T-helper 17 cell (primary cell): ENCODE results near the gene ZNF789. TPM values are rescaled to one million over a fixed set of nuclear protein-coding genes. Genes with fewer than 3 reads are reported as not detected.

ENCODE experiments used
- ATAC-seq: fragments of 150-1000 bp; cut with Tn5 transposase; 2 replicates; pipeline ENCODE4 v1.10.0; 2021; ENCODE audit warnings: mild to moderate bottlenecking, moderate library complexity
- DNase-seq, 3 donors: peaks; one replicate each; pipeline versions ENCODE4 v3.0.0 to v3.0.0-alpha.2; 2020 to 2021
- H3K9me3 ChIP-seq: one replicate; pipeline ENCODE4 v1.7.0; 2013; ENCODE audit warnings: low read length, mild to moderate bottlenecking; ENCODE audit not compliant: control insufficient read depth, poor library complexity, severe bottlenecking
- H3K27ac Mint-ChIP-seq: one replicate; pipeline ENCODE4 v1.8.0; 2022; ENCODE audit warnings: mild to moderate bottlenecking, moderate library complexity, mixed read lengths
- H3K27me3 Mint-ChIP-seq: one replicate; pipeline ENCODE4 v1.8.0; 2022; ENCODE audit warnings: mixed read lengths
- H3K36me3 Mint-ChIP-seq: one replicate; pipeline ENCODE4 v1.8.0; 2022; ENCODE audit warnings: low read depth, mixed read lengths
- H3K4me1 Mint-ChIP-seq: one replicate; pipeline ENCODE4 v1.8.0; 2022; ENCODE audit warnings: mild to moderate bottlenecking, mixed read lengths
- H3K4me3 Mint-ChIP-seq: one replicate; pipeline ENCODE4 v1.8.0; 2022; ENCODE audit warnings: mild to moderate bottlenecking, moderate library complexity, mixed read lengths
- total RNA-seq, 4 donors: library from RNA in 2 of 4; stranded (reverse) in 2 of 4; gene quantifications; one replicate each; pipeline ENCODE4 v1.2.3 and lab custom pipeline; 2022 to 2026

The ZNF789 gene
- total RNA-seq, 2 donors from 2014 or later, result 12.5 to 18.1 TPM

DNA sequence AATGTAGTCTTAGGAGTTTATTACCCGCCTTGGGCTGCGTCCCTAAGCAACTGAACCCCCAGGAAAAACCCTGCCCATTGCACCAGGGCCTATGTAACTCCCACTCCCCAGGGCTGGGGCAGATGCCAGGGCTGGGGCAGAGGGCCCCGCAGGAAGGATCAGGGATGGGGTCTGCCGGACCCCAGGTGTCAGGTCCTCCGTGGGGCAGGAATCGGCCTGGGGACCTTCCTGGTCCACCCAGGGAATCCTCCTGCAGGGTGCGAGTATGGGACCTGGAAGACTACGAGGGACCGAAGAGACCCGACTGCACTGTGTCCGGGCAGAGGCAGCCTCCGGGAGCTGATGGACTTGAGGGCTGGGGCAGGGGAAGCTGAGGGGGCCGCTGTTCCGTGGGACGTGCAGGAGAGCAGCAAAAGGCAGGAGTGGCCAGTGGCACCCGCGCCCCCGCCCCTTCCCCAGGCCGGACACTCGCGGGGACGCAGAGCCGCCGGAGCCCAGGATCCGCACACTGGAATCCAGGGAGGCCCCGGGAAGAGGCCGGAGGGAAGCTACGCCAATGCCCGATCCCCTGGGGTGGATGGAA, 4.3 kb upstream of the ZNF789 start:
- Mint-ChIP-seq H3K27me3 (no peaks in the 10 kb centered on the region), H3K4me1 (peaks cover 29% of the 10 kb centered on the region), H3K4me3 (no peak overlapping the region)

DNA sequence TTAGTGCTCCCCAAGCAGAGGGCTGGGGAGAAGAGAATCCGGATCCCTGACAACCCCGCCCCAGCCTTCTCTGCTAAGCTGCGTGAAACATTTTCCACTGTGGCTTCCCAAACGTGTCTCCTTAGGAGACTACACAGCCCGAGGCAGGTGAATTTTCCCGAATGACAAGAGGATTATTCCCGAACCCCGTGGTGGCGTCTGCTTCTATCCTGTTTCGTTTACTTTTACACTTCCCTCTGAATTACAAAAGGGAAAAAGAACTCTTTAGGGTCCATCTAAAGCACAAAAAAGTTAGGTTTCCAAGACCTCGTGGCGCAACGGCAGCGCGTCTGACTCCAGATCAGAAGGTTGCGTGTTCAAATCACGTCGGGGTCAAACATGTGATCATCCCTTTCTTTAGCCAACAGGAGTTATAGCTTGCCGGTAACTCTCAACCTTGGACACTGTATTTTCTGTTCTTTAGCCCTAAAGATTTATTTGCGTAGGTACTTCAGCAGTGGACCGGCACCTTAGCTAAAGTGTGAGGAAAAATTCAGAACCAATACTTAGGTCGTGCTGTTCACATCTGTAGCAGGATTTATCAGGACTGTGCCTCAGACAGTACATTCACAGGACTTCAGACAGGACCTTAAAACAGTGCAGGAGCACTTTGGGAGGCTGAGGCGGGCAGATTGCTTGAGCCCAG, 3.2 kb upstream of the ZNF789 start:
- Mint-ChIP-seq H3K36me3 (no peaks in the 10 kb centered on the region), H3K27ac (no peak overlapping the region), H3K4me3 (no peak overlapping the region), H3K4me1 (peaks cover 25% of the 10 kb centered on the region), H3K27me3 (no peaks in the 10 kb centered on the region)
- H3K9me3 ChIP-seq, result no peaks in the 10 kb centered on the region
- no peak for DNase-seq
- no peak for ATAC-seq

More for the DNA sequence above, 4.3 kb upstream of the ZNF789 start:
- no peak for ATAC-seq
- Mint-ChIP-seq H3K36me3 (no peaks in the 10 kb centered on the region), H3K27ac (no peak overlapping the region)
- no peaks in the 10 kb centered on the region for H3K9me3 ChIP-seq
- DNase-seq, result no peak

DNA sequence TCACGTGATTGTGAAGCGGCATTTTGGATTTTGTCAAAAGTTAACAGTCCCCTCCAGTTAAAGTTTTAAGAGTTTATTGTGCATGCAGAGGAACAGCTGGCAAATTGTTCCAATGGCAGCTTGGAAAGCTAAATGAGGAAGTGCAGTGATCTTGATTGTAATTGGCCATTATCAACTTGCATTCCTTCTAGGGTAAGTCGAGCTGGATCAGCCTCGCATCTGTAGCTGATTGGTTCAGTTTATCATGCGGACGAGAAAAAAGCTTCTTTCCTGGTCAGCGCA, 566 bp downstream of the ZNF789 start:
- no peaks in the 10 kb centered on the region for H3K36me3 Mint-ChIP-seq
- ATAC-seq, result no peak
- H3K9me3 ChIP-seq, result no peaks in the 10 kb centered on the region
- H3K4me3 Mint-ChIP-seq, result peak overlapping the region; percentile 99
- peaks cover 28% of the 10 kb centered on the region for H3K4me1 Mint-ChIP-seq
- H3K27ac Mint-ChIP-seq, result peak overlapping the region; percentile 98
- DNase-seq, result no peak
- no peaks in the 10 kb centered on the region for H3K27me3 Mint-ChIP-seq

DNA sequence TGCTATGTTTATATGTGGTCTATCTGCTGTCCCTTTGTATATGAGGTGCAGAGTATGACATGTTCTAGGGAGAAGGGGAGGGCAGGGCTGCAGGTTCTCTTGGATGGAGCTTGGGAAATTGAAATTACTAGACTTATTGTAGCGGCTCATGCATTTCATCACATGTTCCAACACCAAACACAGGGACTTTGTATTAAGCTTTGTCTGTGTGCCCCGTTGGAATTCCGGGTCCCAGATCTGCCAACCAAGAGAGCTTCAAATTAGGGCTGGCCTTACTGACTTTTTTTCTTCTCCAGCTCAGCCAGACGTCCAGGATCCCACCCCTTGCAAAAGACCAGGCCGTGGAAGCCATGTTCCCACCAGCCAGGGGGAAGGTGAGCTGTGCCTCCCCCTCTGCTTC, 3.4 kb downstream of the ZNF789 start:
- peak overlapping the region; percentile 31 for H3K4me3 Mint-ChIP-seq
- no peaks in the 10 kb centered on the region for H3K27me3 Mint-ChIP-seq
- peak overlapping the region; percentile 34 for H3K27ac Mint-ChIP-seq
- no peaks in the 10 kb centered on the region for H3K9me3 ChIP-seq
- H3K4me1 Mint-ChIP-seq, result peaks cover 40% of the 10 kb centered on the region
- ATAC-seq (no peak), DNase-seq (no peak)
- no peaks in the 10 kb centered on the region for H3K36me3 Mint-ChIP-seq

GRCh38 chr7:99478464-99479440, 6.1 kb downstream of the ZNF789 start:
- DNase-seq (no peak), ATAC-seq (peak; percentile 35)
- H3K36me3 Mint-ChIP-seq, result no peaks in the 10 kb centered on the region

GRCh38 chr7:99485094-99485493, 12.4 kb downstream of the ZNF789 start:
- no peak for ATAC-seq
- no peaks in the 10 kb centered on the region for H3K9me3 ChIP-seq
- H3K27me3 Mint-ChIP-seq, result no peaks in the 10 kb centered on the region
- H3K4me1 Mint-ChIP-seq, result no peaks in the 10 kb centered on the region
- no peak overlapping the region for H3K4me3 Mint-ChIP-seq
- no peaks in the 10 kb centered on the region for H3K36me3 Mint-ChIP-seq
- no peak for DNase-seq
- peak overlapping the region; percentile 82 for H3K27ac Mint-ChIP-seq

More at GRCh38 chr7:99478464-99479440, 6.1 kb downstream of the ZNF789 start:
- Mint-ChIP-seq H3K27me3 (no peaks in the 10 kb centered on the region), H3K27ac (peak overlapping the region; percentile 84), H3K4me3 (peak overlapping the region; percentile 63), H3K4me1 (peaks cover 28% of the 10 kb centered on the region)
- H3K9me3 ChIP-seq, result no peaks in the 10 kb centered on the region

GRCh38 chr7:99489235-99489634, 16.5 kb downstream of the ZNF789 start:
- peak overlapping the region; percentile 84 for H3K27ac Mint-ChIP-seq
- ATAC-seq, result no peak
- no peaks in the 10 kb centered on the region for H3K27me3 Mint-ChIP-seq
- H3K36me3 Mint-ChIP-seq, result peaks cover 4% of the 10 kb centered on the region
- H3K4me1 Mint-ChIP-seq, result no peaks in the 10 kb centered on the region
- peaks cover 2% of the 10 kb centered on the region for H3K9me3 ChIP-seq
- no peak for DNase-seq
- H3K4me3 Mint-ChIP-seq, result peak overlapping the region; percentile 45

- DNase-seq (no peak), ATAC-seq (no peak)
- no peaks in the 10 kb centered on the region for H3K4me1 Mint-ChIP-seq
- no peaks in the 10 kb centered on the region for H3K27me3 Mint-ChIP-seq
- H3K27ac Mint-ChIP-seq, result peak overlapping the region; percentile 41
- H3K36me3 Mint-ChIP-seq, result peaks cover 4% of the 10 kb centered on the region
- peaks cover 4% of the 10 kb centered on the region for H3K9me3 ChIP-seq
- H3K4me3 Mint-ChIP-seq, result no peak overlapping the region
Observed at GRCh38 chr7:99490878-99491277, 18.2 kb downstream of the ZNF789 start.

- peaks cover 4% of the 10 kb centered on the region for H3K9me3 ChIP-seq
- Mint-ChIP-seq H3K4me1 (peaks cover 14% of the 10 kb centered on the region), H3K27ac (no peak overlapping the region), H3K4me3 (no peak overlapping the region), H3K36me3 (peaks cover 6% of the 10 kb centered on the region), H3K27me3 (no peaks in the 10 kb centered on the region)
- no peak for DNase-seq
- ATAC-seq, result no peak
Observed at GRCh38 chr7:99493823-99494222, 21.1 kb downstream of the ZNF789 start.

GRCh38 chr7:99497766-99498545, 25.3 kb downstream of the ZNF789 start:
- H3K9me3 ChIP-seq, result peaks cover 4% of the 10 kb centered on the region
- DNase-seq (no peak), ATAC-seq (peak; percentile 17)
- Mint-ChIP-seq H3K36me3 (peaks cover 9% of the 10 kb centered on the region), H3K27me3 (no peaks in the 10 kb centered on the region), H3K27ac (peak overlapping the region; percentile 99), H3K4me1 (peaks cover 16% of the 10 kb centered on the region), H3K4me3 (peak overlapping the region; percentile 100)

GRCh38 chr7:99498546-99498944, 25.9 kb downstream of the ZNF789 start:
- peaks cover 4% of the 10 kb centered on the region for H3K9me3 ChIP-seq
- peak overlapping the region; percentile 100 for H3K4me3 Mint-ChIP-seq
- H3K4me1 Mint-ChIP-seq, result peaks cover 16% of the 10 kb centered on the region
- peaks cover 8% of the 10 kb centered on the region for H3K36me3 Mint-ChIP-seq
- DNase-seq (no peak), ATAC-seq (no peak)
- no peaks in the 10 kb centered on the region for H3K27me3 Mint-ChIP-seq
- H3K27ac Mint-ChIP-seq, result peak overlapping the region; percentile 99

- H3K36me3 Mint-ChIP-seq, result peaks cover 4% of the 10 kb centered on the region
- no peaks in the 10 kb centered on the region for H3K27me3 Mint-ChIP-seq
- H3K4me1 Mint-ChIP-seq, result peaks cover 17% of the 10 kb centered on the region
- H3K9me3 ChIP-seq, result peaks cover 1% of the 10 kb centered on the region
- ATAC-seq (peak; percentile 52), DNase-seq (no peak)
- peak overlapping the region; percentile 100 for H3K4me3 Mint-ChIP-seq
- H3K27ac Mint-ChIP-seq, result peak overlapping the region; percentile 99
Observed at GRCh38 chr7:99499371-99499720, 26.7 kb downstream of the ZNF789 start.
